Ovary (tissue), 9 donors: ENCODE measurements around the gene WDR19. TPM values are rescaled to one million over a fixed set of nuclear protein-coding genes. Genes with fewer than 3 reads are reported as not detected.

Experiments used
- DNase-seq, 5 donors: peaks; one replicate each; pipeline ENCODE4 v3.0.0-alpha.2; 2019 to 2020
- H3K27ac ChIP-seq, 2 donors: fragments of 200-600 bp; one replicate each; pipeline versions ENCODE4 v1.5.1 to v1.8.0; 2019 to 2022
- H3K27me3 ChIP-seq: fragments of 200-600 bp; one replicate; pipeline ENCODE4 v1.8.0; 2022
- H3K36me3 ChIP-seq: fragments of 200-600 bp; sonication (generic); one replicate; pipeline ENCODE4 v1.5.1; 2019
- H3K4me1 ChIP-seq: one replicate; pipeline ENCODE4 v1.8.1; 2013; ENCODE audit warnings: mild to moderate bottlenecking, moderate library complexity; ENCODE audit not compliant: insufficient read depth
- H3K4me3 ChIP-seq: fragments of 200-600 bp; sonication (generic); one replicate; pipeline ENCODE4 v1.5.1; 2017
- H3K9me3 ChIP-seq, 2 donors: fragments of 200-600 bp in 1 of 2; sonication (generic) in 1 of 2; one replicate each; pipeline versions ENCODE4 v1.5.1 to v1.8.1; 2013 to 2019; ENCODE audit warnings: mild to moderate bottlenecking in 1 of 2, moderate library complexity in 1 of 2
- CTCF ChIP-seq, 3 donors: fragments of 450-650 bp in 2 of 3; fragments of 200-600 bp in 1 of 3; IDR thresholded peaks; one replicate each; pipeline versions ENCODE4 v1.5.1 to v1.8.0; 2016 to 2022; ENCODE audit warnings: antibody characterized with exemption in 3 of 3, mild to moderate bottlenecking in 1 of 3
- EP300 ChIP-seq: sonication (generic); formaldehyde crosslinking; IDR thresholded peaks from one replicate; pipeline ENCODE4 v1.6.1; 2017; ENCODE audit warnings: antibody characterized with exemption
- POLR2A ChIP-seq: fragments of 450-650 bp; IDR thresholded peaks from one replicate; pipeline ENCODE4 v1.6.1; 2017; ENCODE audit warnings: antibody characterized with exemption, mild to moderate bottlenecking, moderate library complexity
- WGBS, 3 donors: extraction: QIAGEN DNeasy Blood & Tissue Kit in 1 of 3; methylation state at CpG; one replicate each; pipeline versions ENCODE4 v1.1.5 to v1.1.7; 2013 to 2017; 5-methylcytosine and 5-hydroxymethylcytosine counted together
- intact Hi-C, 4 donors: fragments of 100-400 bp; cut with DNase I; formaldehyde crosslinking; loops; one replicate each; pipeline versions ENCODE4 v1.11.0 to v1.15.1; 2022 to 2023
- polyA plus RNA-seq, 2 donors: library from polyadenylated mRNA; stranded (reverse); fragments of 200-250 nt in 1 of 2; fragments of 350-450 nt in 1 of 2; fragmentation: Illumina TruSeq in 1 of 2; extraction: RNeasy Lipid Tissue Mini Kit (QIAGEN cat#74804) in 1 of 2; gene quantifications; one replicate each; pipeline ENCODE4 v1.2.3, GENCODE V29; 2013 to 2014
- total RNA-seq, 7 donors: library from RNA; depleted of rRNA in 2 of 7; stranded (reverse); fragments of >200 nt in 2 of 7; fragmentation: NEBNext Ultra II Directional in 3 of 7; extraction: Animal tissue kit (Norgen Biotek cat#: 25700) in 3 of 7; gene quantifications; one replicate each; pipeline versions ENCODE4 v1.1.0 to v1.2.4, GENCODE V29; 2016 to 2023
- donor health status: DM: no; HTN: no; CAD: no; lungs with moderate emphysema.
- donor health status: DM: no; HTN: no; CAD: no.
- donor health status: Bipolar disorder and iron deficiency.
- donor health status: DM: yes; HTN: yes; CAD: no.
- donor health status: DM: no; HTN: no; CAD: no.
- donor health status: DM: yes; HTN: yes; CAD: no.

The WDR19 gene
- total and polyA plus RNA-seq, 9 donors, result 35.4 to 71.0 (median 59.0) TPM

- H3K27me3 ChIP-seq, result no peaks in the 10 kb centered on the region
- no peak for DNase-seq
- H3K4me3 ChIP-seq, result no peak overlapping the region
- intact Hi-C loops, result no loop called here
- H3K9me3 ChIP-seq, result no peaks in the 10 kb centered on the region
- no peak overlapping the region for H3K27ac ChIP-seq
- TF ChIP-seq CTCF (IDR thresholded peaks at IDR 0.05) (no peak), POLR2A (no peak), EP300 (no peak)
- WGBS, 3 donors, result 70 to 80% (median 79%) methylated on average over 5 of the region's 5 CpGs
- H3K4me1 ChIP-seq, result no peaks in the 10 kb centered on the region
- H3K36me3 ChIP-seq, result no peaks in the 10 kb centered on the region
Measured at GRCh38 chr4:39279416-39279815, 97.1 kb downstream of the WDR19 start.

- WGBS, 3 donors, result 93 to 97% (median 95%) methylated on average over 2 of the region's 2 CpGs
- Histone ChIP-seq H3K4me1 (no peaks in the 10 kb centered on the region), H3K9me3 (no peaks in the 10 kb centered on the region), H3K27ac (no peak overlapping the region), H3K4me3 (no peak overlapping the region), H3K27me3 (no peaks in the 10 kb centered on the region), H3K36me3 (no peaks in the 10 kb centered on the region)
- intact Hi-C loops, result no loop called here
- no peak for DNase-seq
- no peak for TF ChIP-seq POLR2A
- no peak for TF ChIP-seq CTCF (IDR thresholded peaks at IDR 0.05)
- no peak for TF ChIP-seq EP300
Measured at GRCh38 chr4:39280770-39281169, 98.4 kb downstream of the WDR19 start.

DNA sequence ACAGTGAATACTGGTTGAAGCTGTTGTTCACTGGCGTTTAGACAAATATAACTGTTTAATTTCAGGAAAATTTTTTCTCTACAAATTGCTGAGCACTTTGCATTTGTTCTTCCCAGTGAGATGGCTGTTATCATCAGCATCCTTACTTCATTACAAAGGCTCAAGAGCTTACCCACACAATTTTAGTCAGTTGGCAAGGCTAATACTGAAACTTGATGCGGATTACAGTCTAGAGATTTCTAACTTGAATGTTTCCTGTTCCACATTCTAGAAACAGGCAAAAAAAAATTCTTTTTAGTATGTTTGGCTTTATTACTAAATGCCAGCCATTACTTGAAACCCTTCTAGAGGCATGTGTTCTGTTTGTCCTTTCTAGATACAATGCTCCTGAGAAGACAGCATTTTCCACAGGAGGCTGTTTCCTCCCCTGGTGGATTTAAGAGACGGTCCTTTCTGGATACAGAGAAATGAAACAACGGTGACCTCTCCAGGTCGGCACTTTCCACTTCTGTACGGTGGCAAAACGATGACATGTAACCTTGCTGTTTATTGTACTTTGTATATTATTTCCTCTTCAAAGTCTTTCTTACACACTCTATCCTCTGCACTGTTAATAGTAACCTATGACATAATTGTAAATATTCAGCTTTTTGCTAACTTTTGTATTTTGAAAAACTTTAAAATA lies 102.9 kb downstream of the WDR19 start:
- Histone ChIP-seq H3K27me3 (no peaks in the 10 kb centered on the region), H3K9me3 (no peaks in the 10 kb centered on the region), H3K4me1 (no peaks in the 10 kb centered on the region), H3K27ac (no peak overlapping the region), H3K36me3 (no peaks in the 10 kb centered on the region), H3K4me3 (no peak overlapping the region)
- no peak for TF ChIP-seq EP300
- TF ChIP-seq POLR2A, result no peak
- no peak for TF ChIP-seq CTCF (IDR thresholded peaks at IDR 0.05)
- DNase-seq, result no peak
- 63 to 68% (median 64%) methylated on average over 7 of the region's 7 CpGs for WGBS, 3 donors
- intact Hi-C loops, result no loop called here

GRCh38 chr4:39285853-39286252 lies 103.5 kb downstream of the WDR19 start:
- no peak overlapping the region for H3K4me3 ChIP-seq
- TF ChIP-seq POLR2A (no peak), EP300 (no peak), CTCF (IDR thresholded peaks at IDR 0.05) (no peak)
- WGBS, 3 donors, result 81 to 90% (median 82%) methylated on average over 2 of the region's 2 CpGs
- H3K36me3 ChIP-seq, result no peaks in the 10 kb centered on the region
- no peaks in the 10 kb centered on the region for H3K27me3 ChIP-seq
- H3K27ac ChIP-seq, result no peak overlapping the region
- H3K4me1 ChIP-seq, result no peaks in the 10 kb centered on the region
- DNase-seq, result no peak
- no peaks in the 10 kb centered on the region for H3K9me3 ChIP-seq
- intact Hi-C loops, result no loop called here
